ENCODE measurements around the gene ZFHX3. TPM values are rescaled to one million over a fixed set of nuclear protein-coding genes. Genes with fewer than 3 reads are reported as not detected.
A peak's percentile ranks its signal among the peaks of the same experiment; 100 is the strongest.

ZFHX3 gene
- total and polyA plus RNA-seq, 11 donors = 3.8 to 21.6 (median 13.6) TPM

DNA sequence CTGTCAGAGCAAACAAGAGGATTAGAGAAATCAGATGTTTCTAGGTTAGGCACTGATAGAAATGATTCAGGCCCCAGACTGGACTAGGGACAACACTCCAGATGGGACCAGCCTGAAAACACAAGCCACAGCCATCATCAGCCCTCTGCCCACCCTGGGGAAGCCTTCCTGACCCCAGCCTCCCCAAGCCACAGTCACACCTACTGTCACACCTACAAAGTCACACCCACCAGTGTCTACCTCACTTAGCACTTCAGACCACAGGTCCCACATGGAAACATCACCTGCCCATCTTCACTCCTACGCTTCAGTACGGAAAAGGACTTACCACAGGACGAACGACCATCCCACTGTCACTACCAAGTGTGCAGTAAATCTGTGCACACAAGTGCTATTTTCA is 197.9 kb downstream of the ZFHX3 start:
- H3K4me1 ChIP-seq = peaks cover 0 to 84% (median 48%) of the 10 kb centered on the region in 12 donors
- TF ChIP-seq POLR2A (IDR thresholded peaks at IDR 0.05) = no peak
- TF ChIP-seq, protein P1, sequence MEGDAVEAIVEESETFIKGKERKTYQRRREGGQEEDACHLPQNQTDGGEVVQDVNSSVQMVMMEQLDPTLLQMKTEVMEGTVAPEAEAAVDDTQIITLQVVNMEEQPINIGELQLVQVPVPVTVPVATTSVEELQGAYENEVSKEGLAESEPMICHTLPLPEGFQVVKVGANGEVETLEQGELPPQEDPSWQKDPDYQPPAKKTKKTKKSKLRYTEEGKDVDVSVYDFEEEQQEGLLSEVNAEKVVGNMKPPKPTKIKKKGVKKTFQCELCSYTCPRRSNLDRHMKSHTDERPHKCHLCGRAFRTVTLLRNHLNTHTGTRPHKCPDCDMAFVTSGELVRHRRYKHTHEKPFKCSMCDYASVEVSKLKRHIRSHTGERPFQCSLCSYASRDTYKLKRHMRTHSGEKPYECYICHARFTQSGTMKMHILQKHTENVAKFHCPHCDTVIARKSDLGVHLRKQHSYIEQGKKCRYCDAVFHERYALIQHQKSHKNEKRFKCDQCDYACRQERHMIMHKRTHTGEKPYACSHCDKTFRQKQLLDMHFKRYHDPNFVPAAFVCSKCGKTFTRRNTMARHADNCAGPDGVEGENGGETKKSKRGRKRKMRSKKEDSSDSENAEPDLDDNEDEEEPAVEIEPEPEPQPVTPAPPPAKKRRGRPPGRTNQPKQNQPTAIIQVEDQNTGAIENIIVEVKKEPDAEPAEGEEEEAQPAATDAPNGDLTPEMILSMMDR (IDR thresholded peaks at IDR 0.05) = no peak
- ATAC-seq = no peak
- no peak for DNase-seq
- no peaks in the 10 kb centered on the region for H3K36me3 ChIP-seq
- no peak overlapping the region for H3K4me3 ChIP-seq
- H3K9me3 ChIP-seq = no peaks in the 10 kb centered on the region
- intact Hi-C loops (cut with DNase I) = loop anchor here in 3 of 10 donors (5.0 to 10.0 kb wide), 2 partner anchors 85 to 87 kb away; no protein-coding TSS in a partner anchor
- peak overlapping the region; percentile 25 to 91 (median 70) for H3K27ac ChIP-seq
- 93 to 97% (median 95%) methylated on average over 4 of the region's 4 CpGs for WGBS, 4 donors
- no peaks in the 10 kb centered on the region for H3K27me3 ChIP-seq

DNA sequence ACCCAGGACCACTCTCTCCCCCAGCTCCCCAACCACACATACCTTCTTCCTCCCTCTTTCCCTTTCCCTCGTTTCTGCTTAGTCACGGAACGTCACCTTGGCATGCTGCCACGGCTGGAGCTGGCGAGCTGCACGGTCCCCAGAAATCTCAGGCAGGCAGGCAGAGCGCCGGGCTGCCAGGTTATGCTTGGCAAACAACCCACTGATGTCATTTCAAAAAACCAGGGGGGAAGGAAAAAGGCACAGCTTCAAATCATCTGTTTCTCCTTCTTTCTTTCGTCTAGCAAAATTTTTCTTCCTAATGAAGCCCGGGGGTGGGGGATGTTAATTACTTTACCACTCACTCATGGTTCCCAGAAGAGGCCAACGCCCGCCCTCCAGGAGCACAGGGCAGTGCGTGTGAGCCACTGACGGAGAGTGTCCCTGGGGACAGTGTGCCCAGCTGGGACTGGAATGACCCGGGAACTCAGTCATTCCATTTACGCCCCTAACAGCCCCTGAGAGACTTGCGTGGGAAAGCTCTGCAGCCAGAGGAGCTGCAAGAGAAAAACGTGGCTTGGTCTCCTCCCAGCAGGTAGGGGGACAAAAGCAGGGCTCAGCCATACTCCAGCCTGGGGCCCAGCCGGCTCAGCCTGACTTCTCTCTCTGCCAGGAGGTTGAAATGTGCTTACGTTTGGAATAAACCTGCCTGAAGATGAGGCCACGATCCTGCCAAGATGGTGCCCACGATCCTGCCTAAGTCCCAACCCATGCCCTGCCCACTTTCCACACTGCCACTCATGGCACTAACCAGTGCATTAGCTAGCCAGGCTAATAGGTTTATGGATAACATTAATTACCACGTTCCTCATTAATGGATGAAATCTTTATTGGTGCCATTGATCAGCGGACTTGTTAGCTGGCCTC is 198.9 kb downstream of the ZFHX3 start:
- H3K27ac ChIP-seq = peak overlapping the region; percentile 15 to 91 (median 70)
- WGBS, 4 donors = 17 to 21% (median 19%) methylated on average over 24 of the region's 24 CpGs
- no peaks in the 10 kb centered on the region for H3K36me3 ChIP-seq
- peak overlapping the region in 9 of 12 donors; percentile 4 to 37 (median 24) for H3K4me3 ChIP-seq
- H3K27me3 ChIP-seq = no peaks in the 10 kb centered on the region
- peaks cover 0 to 85% (median 51%) of the 10 kb centered on the region in 12 donors for H3K4me1 ChIP-seq
- H3K9me3 ChIP-seq = no peaks in the 10 kb centered on the region
- DNase-seq = peak; percentile 87 to 92 (median 90)
- intact Hi-C loops (cut with DNase I) = loop anchor here in 5 of 10 donors (5.0 to 10.0 kb wide), 5 partner anchors 86 to 347 kb away; partner anchors contain the start of gene ZFHX3 (in 3 of the 5)
- ATAC-seq = peak; percentile 62 to 84 (median 80)
- no peak for TF ChIP-seq POLR2A (IDR thresholded peaks at IDR 0.05)
- TF ChIP-seq, protein P1 (IDR thresholded peaks at IDR 0.05) = peak in 1 of 12 donors; percentile 7

DNA sequence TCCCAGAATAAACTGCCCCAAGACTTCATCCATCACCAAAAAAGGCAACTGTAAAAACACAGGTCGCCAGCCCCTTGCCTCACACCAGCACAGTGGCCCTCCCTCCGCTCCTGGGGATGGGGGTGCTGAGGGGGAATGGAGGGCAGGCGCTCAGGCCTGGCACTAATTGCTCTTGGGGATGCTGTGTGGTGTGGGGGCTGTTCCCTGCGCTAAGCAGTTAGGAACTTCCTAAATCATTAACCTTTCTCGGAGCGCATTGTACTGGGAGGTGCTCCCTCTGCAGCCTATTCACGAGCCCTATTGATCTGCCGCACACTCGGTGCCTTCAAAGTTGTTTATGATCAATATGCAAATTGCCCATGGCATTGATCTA is 199.9 kb downstream of the ZFHX3 start:
- Histone ChIP-seq H3K27me3 (no peaks in the 10 kb centered on the region), H3K36me3 (no peaks in the 10 kb centered on the region), H3K4me1 (peaks cover 0 to 80% (median 52%) of the 10 kb centered on the region in 12 donors), H3K9me3 (no peaks in the 10 kb centered on the region), H3K27ac (peak overlapping the region; percentile 15 to 91 (median 70)), H3K4me3 (peak overlapping the region in 7 of 12 donors; percentile 4 to 37 (median 29))
- 91 to 95% (median 92%) methylated on average over 9 of the region's 9 CpGs for WGBS, 4 donors
- TF ChIP-seq, protein P1 (IDR thresholded peaks at IDR 0.05) = no peak
- no peak for TF ChIP-seq POLR2A (IDR thresholded peaks at IDR 0.05)
- intact Hi-C loops (cut with DNase I) = loop anchor here in 5 of 10 donors (5.0 to 10.0 kb wide), 5 partner anchors 87 to 346 kb away; partner anchors contain the start of gene ZFHX3 (in 3 of the 5)
- DNase-seq (no peak), ATAC-seq (peak in 1 of 4 donors; percentile 3)

All from heart left ventricle (tissue), 16 donors.